AG08396 (cell line): Measurements from ENCODE around the gene ADGRL1.

Source experiments
- DNase-seq: peaks from one replicate; pipeline ENCODE4 v3.0.0; 2012; ENCODE audit warnings: low spot score, mixed read lengths

Gene ADGRL1

GRCh38 chr19:14112809-14113385 is 93.1 kb downstream of the ADGRL1 start:
- peak; percentile 51 for DNase-seq

DNA sequence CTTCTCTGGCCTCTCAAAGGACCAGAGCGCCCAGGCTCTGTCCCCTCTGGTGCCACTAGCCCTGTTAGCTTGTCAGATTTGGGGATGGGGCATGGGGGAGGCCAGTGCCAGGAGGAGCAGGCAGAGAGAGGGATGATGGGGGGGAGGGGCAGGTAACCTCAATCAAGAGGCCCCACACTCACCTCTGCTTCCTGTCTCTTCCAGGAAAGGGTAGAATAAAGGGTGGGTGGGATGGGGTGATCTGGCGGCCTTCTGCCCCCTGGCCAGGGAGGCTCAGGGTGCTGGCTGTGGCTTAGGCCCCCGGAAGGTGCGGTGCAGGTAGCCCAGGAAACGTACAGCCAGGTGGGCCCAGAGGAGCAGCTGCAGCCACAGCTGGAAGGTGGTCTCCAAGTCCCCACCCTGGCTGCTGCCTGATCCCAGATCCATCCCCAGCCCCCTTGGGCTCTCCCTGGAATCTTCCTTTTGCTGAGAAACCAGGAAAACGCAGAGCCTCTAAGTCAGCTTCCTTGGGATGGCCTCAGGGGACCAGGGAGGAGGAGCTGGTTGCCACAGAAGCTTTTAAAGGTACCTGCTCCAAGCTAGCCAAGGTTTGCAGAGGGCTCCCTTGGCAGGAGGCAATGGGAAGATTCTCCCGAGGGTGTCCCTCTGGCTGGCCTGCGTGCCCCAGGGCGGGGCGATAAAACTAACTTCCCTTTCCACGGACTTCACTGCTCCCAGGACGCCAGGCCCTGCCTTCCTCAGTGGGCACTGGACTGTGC is 93.7 kb downstream of the ADGRL1 start:
- no peak for DNase-seq

- DNase-seq = no peak
These were observed 94.5 kb downstream of the ADGRL1 start for GRCh38 chr19:14111486-14111885.

DNA sequence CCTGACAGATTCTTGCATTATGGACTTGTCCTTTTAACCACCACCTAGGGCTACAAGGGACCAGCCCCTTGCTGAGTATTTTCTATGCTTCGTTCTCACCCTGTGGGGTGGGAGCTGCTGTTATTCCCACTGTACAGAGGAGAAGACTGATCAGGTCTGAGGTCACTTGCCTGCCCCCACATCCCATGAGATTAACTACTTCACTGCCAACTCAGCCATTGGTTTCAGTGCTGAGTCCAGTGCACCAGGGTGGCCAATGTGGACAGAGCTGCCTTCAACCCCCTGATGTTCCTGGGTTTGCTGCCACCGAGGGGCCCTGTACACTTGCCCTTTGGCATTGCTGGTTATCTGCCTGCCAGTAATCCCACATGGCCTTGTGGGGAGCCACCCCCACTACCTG is 95.3 kb downstream of the ADGRL1 start:
- DNase-seq = no peak

DNA sequence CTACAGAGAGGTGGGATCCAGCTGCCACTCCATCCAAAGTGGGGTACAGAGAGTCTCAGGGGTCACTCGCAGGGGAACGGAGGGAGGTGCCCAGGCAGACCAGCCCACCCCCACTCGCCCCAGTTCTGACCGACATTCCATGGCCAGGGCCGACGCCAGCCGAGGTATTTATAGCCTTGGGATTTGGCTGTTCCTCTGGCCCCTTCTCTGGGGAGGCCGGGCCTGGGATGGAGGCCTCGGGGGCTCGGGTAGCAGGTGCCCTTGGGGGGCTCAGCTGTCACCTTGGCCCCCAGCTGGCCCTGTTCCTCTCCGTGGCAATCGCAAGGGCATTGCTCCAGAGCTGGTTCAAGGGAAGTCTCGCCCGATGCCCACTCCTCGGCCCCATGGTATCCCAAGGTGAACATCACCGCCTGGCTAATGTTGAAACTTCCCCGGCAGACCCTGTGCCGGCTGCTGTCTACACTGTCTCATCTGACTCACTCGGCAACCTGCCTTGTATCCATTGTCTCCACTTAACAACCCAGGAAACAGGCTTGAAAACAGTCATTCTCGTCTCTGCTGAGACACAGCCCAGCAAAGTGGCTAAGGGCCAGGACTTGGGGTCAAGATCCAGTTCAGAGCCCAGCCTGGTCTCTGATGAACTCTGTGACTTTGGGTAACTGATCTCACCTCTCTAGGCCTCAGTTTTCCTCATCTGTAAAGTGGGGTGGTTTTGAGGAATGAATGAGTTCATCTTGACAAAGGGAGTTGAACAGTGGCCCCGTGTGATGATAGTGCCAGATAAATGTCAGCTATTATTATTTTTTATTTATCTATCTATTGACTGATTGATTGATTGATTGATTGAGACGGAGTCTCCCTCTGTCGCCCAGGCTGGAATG is 98.1 kb downstream of the ADGRL1 start:
- peak; percentile 77 for DNase-seq

- DNase-seq = no peak
These were observed 99.1 kb downstream of the ADGRL1 start for GRCh38 chr19:14106840-14107239.

- DNase-seq = no peak
These were observed 100.3 kb downstream of the ADGRL1 start for GRCh38 chr19:14105680-14106079.

DNA sequence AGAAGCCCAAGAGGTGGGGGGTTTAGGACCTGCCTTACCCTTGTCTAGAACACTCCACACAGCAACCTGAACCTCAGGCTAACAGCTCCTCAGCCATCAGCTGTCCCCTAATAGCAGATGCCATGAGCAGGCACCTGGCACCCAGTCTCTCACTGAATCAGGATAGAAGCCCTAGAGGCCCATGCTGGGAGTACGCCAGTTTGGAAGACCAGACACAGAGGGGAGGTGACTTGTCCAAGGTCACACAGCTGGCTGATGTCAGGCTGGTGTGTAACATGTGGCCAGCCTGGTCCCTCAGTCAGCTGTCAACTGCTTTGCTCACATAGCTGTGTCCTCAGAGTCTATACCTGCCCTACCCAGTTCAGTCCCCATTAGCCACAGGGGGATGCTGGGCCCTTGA is 102.7 kb downstream of the ADGRL1 start:
- no peak for DNase-seq

GRCh38 chr19:14102756-14103155 is 103.2 kb downstream of the ADGRL1 start:
- DNase-seq = no peak

DNA sequence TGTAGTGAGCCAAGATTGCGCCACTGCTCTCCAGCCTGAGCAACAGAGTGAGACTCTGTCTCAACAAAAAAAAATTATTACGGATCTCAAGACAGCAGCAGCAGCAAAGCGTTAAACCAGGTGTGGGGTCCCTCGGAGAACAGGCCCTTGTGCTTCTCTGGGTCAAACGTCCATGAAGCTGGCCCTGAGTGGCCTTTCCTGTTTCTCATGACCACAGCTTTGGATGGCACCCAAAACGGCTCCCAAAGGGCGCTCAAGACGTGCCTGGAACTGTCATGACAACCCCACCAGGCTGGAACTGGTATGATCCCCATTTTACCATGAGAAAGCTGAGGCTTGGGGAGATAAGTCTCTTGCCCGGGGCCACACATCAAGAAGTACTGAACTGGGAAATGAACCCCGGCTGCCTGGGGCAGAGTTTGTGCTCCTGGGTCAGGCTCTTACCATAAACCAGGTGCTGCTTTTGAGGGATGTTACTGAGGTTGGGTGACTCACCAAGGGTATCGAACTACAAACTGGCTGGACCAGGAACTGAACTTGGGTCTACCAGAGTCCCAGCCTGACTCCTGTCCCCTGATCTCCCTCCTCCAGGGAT is 103.8 kb downstream of the ADGRL1 start:
- DNase-seq = no peak

GRCh38 chr19:14101003-14101545 is 104.9 kb downstream of the ADGRL1 start:
- no peak for DNase-seq
